Activated CD8-positive, alpha-beta T cell treated with anti-CD3 and anti-CD28 coated beads for 36 hours (primary cell): ENCODE data around the gene ZNF620. TPM values are rescaled to one million over a fixed set of nuclear protein-coding genes. Genes with fewer than 3 reads are reported as not detected.
A peak's percentile ranks its signal among the peaks of the same experiment; 100 is the strongest.
"Not testable (repeated sequence)": the region's sequence is repeated elsewhere in the genome, so short reads cannot be mapped to it uniquely, and the experiment has no call there.

Source experiments
- ATAC-seq: fragments of 200-7000 bp; cut with Tn5 transposase; one replicate; pipeline ENCODE4 v1.10.0; 2021; ENCODE audit warnings: mild to moderate bottlenecking, moderate library complexity
- CTCF ChIA-PET: fragments of 350-600 bp; sonication (Branson Sonifier 250); formaldehyde crosslinking; loops from one replicate; lab custom pipeline; 2021; ENCODE audit warnings: antibody characterized with exemption; lab: Charles Lee
- POLR2A ChIA-PET: fragments of 350-600 bp; sonication (Branson Sonifier 250); formaldehyde crosslinking; loops from one replicate; lab custom pipeline; 2021; ENCODE audit warnings: antibody characterized with exemption; lab: Charles Lee
- DNase-seq: peaks from one replicate; pipeline ENCODE4 v3.0.0-alpha.2; 2020
- H3K27ac Mint-ChIP-seq: one replicate; pipeline ENCODE4 v1.8.0; 2021; ENCODE audit warnings: mild to moderate bottlenecking, mixed read lengths
- H3K27me3 Mint-ChIP-seq: one replicate; pipeline ENCODE4 v1.8.0; 2021; ENCODE audit warnings: mixed read lengths
- H3K36me3 Mint-ChIP-seq: one replicate; pipeline ENCODE4 v1.8.0; 2021; ENCODE audit warnings: low read depth, mixed read lengths
- H3K4me1 Mint-ChIP-seq: one replicate; pipeline ENCODE4 v1.8.0; 2021; ENCODE audit warnings: low read depth, mixed read lengths
- H3K4me3 Mint-ChIP-seq: one replicate; pipeline ENCODE4 v1.8.0; 2021; ENCODE audit warnings: mild to moderate bottlenecking, moderate library complexity, mixed read lengths
- H3K9me3 Mint-ChIP-seq: one replicate; pipeline ENCODE4 v1.8.0; 2021; ENCODE audit warnings: mixed read lengths
- intact Hi-C: fragments of 100-400 bp; cut with micrococcal nuclease; formaldehyde crosslinking; loops from one replicate; pipeline ENCODE4 v1.10.0; 2022
- total RNA-seq, 2 experiments: library from RNA; stranded (reverse); gene quantifications; one replicate each; pipeline ENCODE4 v1.2.3, GENCODE V29; 2021
- TF ChIP-seq, protein P1 (sequence below): fragments of 200-600 bp; IDR thresholded peaks from one replicate; pipeline ENCODE4 v1.8.0; 2022; ENCODE audit warnings: antibody characterized with exemption, mild to moderate bottlenecking

The ZNF620 gene
- total RNA-seq, 2 experiments from 2014 or later = 2.5 to 3.6 TPM

DNA sequence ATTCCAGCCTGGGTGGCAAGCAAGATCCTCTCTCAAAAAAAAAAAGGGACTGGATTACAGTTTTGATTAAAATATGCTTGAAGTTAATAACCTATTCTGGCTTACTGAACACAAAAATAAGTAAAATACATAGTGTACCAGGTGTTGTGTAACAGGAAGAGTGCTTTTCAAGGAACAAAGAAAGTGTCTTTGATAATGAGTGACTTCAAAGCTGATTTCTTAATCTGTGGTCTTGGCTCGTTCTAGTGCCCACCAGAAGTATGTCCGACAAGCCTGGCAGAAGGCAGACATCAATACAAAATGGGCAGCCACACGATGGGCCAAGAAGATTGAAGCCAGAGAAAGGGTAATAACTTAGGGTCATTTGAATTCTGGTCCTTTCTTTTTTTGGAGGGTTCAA, 44.7 kb upstream of the ZNF620 start:
- intact Hi-C loops = no loop called here
- Mint-ChIP-seq H3K4me1 (peaks cover 42% of the 10 kb centered on the region), H3K27ac (peak overlapping the region; percentile 66), H3K4me3 (no peak overlapping the region), H3K9me3 (no peaks in the 10 kb centered on the region), H3K27me3 (no peaks in the 10 kb centered on the region), H3K36me3 (peaks cover 76% of the 10 kb centered on the region)
- DNase-seq (no peak), ATAC-seq (no peak)
- ChIA-PET CTCF (interaction anchor here (0.6 kb wide), 1 partner anchor 93 kb away, joined by 3 read pairs; no protein-coding TSS in a partner anchor), POLR2A (interaction anchor here (0.7 to 2.0 kb wide), 5 partner anchors 8 to 58 kb away, joined by 3 to 7 read pairs (median 6); no protein-coding TSS in a partner anchor)
- TF ChIP-seq, protein P1, sequence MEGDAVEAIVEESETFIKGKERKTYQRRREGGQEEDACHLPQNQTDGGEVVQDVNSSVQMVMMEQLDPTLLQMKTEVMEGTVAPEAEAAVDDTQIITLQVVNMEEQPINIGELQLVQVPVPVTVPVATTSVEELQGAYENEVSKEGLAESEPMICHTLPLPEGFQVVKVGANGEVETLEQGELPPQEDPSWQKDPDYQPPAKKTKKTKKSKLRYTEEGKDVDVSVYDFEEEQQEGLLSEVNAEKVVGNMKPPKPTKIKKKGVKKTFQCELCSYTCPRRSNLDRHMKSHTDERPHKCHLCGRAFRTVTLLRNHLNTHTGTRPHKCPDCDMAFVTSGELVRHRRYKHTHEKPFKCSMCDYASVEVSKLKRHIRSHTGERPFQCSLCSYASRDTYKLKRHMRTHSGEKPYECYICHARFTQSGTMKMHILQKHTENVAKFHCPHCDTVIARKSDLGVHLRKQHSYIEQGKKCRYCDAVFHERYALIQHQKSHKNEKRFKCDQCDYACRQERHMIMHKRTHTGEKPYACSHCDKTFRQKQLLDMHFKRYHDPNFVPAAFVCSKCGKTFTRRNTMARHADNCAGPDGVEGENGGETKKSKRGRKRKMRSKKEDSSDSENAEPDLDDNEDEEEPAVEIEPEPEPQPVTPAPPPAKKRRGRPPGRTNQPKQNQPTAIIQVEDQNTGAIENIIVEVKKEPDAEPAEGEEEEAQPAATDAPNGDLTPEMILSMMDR = no peak

DNA sequence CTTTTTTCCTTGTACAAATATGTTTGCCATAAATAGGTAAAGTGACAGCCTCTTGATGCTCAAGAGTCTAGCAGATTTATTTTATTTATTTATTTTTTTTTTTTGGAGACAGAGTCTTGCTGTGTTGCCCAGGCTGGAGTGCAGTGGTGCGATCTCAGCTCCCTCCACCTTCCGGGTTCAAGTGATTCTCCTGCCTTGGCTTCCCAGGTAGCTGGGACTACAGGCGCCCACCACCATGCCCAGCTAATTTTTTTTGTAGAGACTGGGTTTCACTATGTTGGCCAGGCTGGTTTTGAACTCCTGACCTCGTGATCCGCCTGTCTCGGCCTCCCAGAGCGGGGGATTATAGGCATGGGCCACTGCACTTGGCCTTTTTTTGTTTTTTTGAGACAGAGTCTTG, 43.0 kb upstream of the ZNF620 start:
- intact Hi-C loops, H3K9me3 Mint-ChIP-seq, H3K4me3 Mint-ChIP-seq, CTCF ChIA-PET, H3K27me3 Mint-ChIP-seq, ATAC-seq, DNase-seq: not testable (repeated sequence)
- Mint-ChIP-seq H3K4me1 (peaks cover 41% of the 10 kb centered on the region), H3K27ac (peak overlapping the region; percentile 40), H3K36me3 (peaks cover 77% of the 10 kb centered on the region)
- POLR2A ChIA-PET = interaction anchor here (0.7 to 3.4 kb wide), 4 partner anchors 10 to 967 kb away, joined by 3 to 38 read pairs (median 4); partner anchors contain the start of gene ZNF621

DNA sequence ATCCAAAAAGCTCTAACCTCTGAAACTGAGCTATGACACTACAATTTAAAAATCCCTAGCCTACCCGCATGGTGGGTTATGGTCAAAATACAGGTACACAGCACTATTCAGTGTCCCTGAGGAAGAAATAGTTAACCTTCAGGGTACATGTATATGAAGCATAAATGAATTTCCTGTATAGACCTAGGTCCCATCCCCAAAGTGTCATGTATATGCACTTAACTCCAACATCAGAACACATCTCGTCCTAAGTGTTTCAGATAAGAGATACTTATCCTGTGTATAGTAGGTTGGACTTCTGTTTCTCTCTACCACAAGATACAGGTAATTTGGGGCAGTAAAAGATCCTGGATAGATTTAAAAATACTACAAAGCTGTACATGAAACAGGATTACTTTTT, 42.3 kb upstream of the ZNF620 start:
- ATAC-seq (no peak), DNase-seq (no peak)
- POLR2A ChIA-PET = interaction anchor here (1.0 to 3.4 kb wide), 4 partner anchors 11 to 61 kb away, joined by 3 to 38 read pairs (median 12); partner anchors contain the start of gene ZNF621
- TF ChIP-seq, protein P1 = no peak
- H3K4me1 Mint-ChIP-seq = peaks cover 40% of the 10 kb centered on the region
- H3K27me3 Mint-ChIP-seq = no peaks in the 10 kb centered on the region
- no peaks in the 10 kb centered on the region for H3K9me3 Mint-ChIP-seq
- no peak overlapping the region for H3K4me3 Mint-ChIP-seq
- peaks cover 73% of the 10 kb centered on the region for H3K36me3 Mint-ChIP-seq
- H3K27ac Mint-ChIP-seq = peak overlapping the region; percentile 78
- intact Hi-C loops = no loop called here
- CTCF ChIA-PET = interaction anchor here (0.9 kb wide), 1 partner anchor 42 kb away, joined by 3 read pairs; the partner anchor contains the start of gene ZNF620

DNA sequence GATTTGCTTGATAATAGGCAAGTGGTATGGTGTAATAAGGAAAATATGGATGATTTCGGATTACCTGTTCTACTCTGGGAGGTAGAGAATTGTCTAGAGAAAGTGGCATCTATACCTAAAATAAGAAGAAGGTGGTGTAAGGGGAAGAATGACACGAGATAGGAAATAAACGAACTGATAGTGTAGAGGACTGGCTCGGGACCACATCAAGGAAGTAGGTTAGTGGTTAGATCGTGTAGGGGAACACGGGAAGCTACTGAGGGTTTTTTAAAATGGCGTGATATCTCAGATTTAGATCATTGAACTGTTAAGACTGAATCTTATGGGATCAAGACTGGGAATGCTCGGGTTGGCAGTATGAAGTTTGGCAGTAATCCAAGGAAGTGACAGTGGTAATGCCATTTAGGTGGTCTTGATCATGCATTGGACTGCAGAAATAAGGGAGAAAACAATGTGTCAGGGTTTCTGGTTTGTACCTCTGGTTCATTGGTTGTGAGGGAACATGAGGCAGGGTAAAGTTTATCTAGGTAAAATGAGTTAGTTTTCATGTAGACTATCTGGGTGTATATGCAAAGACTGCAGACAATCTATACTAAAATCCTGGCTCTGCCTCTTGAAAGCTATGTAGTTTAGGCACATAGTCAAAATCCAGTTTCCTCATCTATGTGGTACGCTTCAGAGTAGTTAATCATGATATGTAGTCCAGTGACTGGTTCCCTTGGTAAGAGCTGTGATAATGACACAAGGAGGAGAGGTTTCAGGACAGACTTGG, 41.3 kb upstream of the ZNF620 start:
- ATAC-seq (peak; percentile 69), DNase-seq (peak; percentile 29)
- Mint-ChIP-seq H3K9me3 (no peaks in the 10 kb centered on the region), H3K4me1 (peaks cover 32% of the 10 kb centered on the region), H3K27me3 (no peaks in the 10 kb centered on the region), H3K27ac (peak overlapping the region; percentile 78), H3K36me3 (peaks cover 64% of the 10 kb centered on the region), H3K4me3 (no peak overlapping the region)
- CTCF ChIA-PET = interaction anchor here (1.3 kb wide), 1 partner anchor 11 kb away, joined by 4 read pairs; no protein-coding TSS in a partner anchor
- POLR2A ChIA-PET = interaction anchor here (0.7 to 3.4 kb wide), 12 partner anchors 7 to 735 kb away, joined by 3 to 38 read pairs (median 4); partner anchors contain the start of genes CTNNB1, RPL14 and ZNF619
- TF ChIP-seq, protein P1 = no peak
- intact Hi-C loops = no loop called here

DNA sequence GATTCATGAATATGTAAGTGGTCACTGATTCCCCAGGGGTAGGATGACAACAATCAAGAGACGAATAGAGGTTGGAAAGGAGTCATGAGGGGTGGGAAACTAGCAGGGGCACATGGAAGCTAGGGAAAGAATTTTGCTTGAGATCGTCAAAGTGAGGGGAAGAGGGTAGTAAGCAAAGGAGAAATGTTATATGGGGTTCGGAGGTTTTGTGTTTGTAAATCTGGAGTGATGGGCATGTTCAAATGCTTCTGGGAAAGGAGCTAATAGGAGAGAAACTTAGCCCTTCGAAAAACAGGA, 40.8 kb upstream of the ZNF620 start:
- DNase-seq (no peak), ATAC-seq (no peak)
- Mint-ChIP-seq H3K27ac (peak overlapping the region; percentile 78), H3K36me3 (peaks cover 58% of the 10 kb centered on the region), H3K4me1 (peaks cover 31% of the 10 kb centered on the region), H3K9me3 (no peaks in the 10 kb centered on the region), H3K27me3 (no peaks in the 10 kb centered on the region), H3K4me3 (no peak overlapping the region)
- ChIA-PET CTCF (interaction anchor here (1.3 kb wide), 1 partner anchor 11 kb away, joined by 4 read pairs; no protein-coding TSS in a partner anchor), POLR2A (interaction anchor here (0.8 to 3.4 kb wide), 11 partner anchors 8 to 735 kb away, joined by 3 to 38 read pairs (median 4); partner anchors contain the start of genes CTNNB1, RPL14 and ZNF619)
- TF ChIP-seq, protein P1 = no peak
- intact Hi-C loops = no loop called here
